NCI-H69 (cell line): Measurements from ENCODE around the gene EYS.

Experiments used
- DNase-seq: peaks from one replicate; lab custom pipeline; 2025; lab: John Stamatoyannopoulos, UW

Gene EYS

DNA sequence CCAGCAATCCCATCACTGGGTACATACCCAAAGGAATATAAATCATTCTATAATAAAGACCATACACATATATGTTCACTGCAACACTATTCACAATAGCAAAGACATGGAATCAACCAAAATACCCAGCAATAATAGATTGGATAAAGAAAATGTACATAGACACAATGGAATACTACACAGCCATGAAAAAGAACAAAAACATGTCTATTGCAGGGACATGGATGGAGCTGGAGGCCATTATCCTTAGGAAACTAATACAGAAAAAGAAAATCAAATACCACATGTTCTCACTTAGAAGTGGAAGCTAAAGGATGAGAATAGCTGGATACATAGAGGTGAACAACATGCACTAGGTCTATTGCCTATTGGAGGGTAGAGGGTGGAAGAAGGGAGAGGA, 1396.8 kb downstream of the EYS start:
- no peak for DNase-seq

DNA sequence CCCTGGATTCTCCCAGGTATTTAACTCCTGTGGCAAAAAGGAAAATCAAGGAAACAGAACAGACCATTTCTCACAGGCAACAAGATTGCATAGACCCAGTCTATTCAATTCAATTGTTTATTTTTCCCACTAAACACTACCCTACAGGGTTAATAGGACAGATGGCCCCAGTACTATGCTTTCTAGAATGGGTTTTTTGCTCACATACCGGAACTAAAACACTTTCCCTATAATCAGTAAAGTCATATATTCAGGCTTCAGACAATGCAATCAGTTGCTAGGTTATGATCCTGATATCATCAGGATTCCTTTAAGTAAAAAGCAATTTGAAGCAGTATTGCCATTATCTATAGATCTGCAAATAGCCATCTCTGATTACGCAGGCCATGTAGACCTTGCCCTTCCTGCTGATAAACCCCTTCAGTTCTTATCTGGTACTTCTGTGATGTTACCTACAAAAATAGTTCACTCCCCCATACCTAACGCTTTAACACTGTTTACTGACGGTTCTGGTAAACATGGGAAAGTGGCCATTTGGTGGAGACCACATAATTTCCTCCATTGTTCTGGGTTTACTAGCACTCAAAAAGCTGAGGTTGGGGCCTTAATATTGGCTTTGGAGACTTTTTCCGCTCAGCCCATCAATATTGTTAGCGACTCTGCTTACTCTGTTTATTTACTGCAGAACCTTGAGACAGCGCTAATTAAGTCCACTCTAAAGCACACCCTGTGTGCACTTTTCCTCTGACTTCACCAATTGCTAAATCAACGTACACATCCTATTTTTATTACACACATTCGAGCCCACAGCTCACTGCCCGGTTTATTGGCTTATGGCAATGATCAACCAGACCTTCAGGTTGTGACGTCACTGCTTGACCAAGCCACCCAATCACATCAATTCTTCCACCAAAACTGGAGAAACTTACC, 1405.5 kb downstream of the EYS start:
- peak; percentile 48 for DNase-seq

DNA sequence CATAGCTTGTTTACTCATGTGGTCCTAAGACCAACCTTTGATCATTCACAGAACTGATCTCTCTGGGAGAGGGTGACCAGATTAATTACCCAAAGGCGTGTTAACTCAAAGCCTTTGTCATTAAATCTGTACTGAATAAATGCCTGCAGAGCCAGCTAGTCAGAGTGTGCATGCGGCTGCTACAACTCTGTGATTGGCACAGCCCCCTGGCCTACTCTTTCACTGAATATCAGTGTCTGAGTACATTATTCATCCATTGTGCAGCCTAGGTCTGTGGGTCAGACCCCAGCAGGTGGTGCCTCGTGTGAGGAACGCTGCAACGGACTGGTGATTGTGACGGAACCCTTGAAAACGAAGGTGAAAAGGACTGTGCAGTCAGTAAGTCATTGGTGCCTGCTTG, 1407.8 kb downstream of the EYS start:
- DNase-seq, result no peak

GRCh38 chr6:64294034-64294433, 1413.0 kb downstream of the EYS start:
- no peak for DNase-seq

- no peak for DNase-seq
Observed at GRCh38 chr6:64293298-64293697, 1413.7 kb downstream of the EYS start.

DNA sequence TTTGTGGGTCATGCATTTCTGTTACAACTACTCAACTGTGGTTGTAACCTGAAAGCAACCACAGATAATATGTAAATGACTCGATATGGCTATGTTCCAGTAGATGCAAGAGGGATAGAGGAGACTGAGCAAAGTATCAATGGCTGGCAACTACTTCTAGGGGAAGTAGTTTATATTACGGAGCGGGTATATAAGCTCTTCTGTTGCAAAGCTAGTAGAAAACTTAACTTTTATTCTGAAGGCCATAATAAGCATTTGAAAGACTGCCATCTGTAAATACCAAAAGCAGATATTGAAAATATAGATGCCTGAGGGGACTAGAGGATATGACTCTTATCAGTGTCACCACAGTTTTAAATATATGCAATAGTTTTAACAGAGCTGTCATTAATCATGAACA, 1416.2 kb downstream of the EYS start:
- no peak for DNase-seq

- no peak for DNase-seq
Observed at GRCh38 chr6:64289931-64290330, 1417.1 kb downstream of the EYS start.

DNA sequence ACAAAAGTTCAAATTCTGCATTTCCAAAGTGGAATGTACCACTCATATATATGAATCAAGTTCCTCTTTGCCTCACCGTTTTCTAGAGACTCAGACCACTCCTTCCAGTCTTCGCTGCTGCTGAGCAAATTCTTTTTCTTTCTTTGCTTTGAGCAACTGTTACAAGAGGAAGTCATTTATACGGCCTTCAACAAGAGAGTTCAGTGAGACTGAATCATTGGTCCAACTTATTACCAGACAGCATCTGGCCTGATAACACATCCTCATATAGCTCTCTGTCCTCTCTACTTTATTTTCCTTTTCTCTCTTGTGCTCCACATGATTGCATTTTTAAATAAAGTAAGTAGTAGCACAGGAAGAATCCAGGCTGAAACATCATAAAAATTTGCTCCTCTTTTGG, 1418.7 kb downstream of the EYS start:
- DNase-seq, result no peak

GRCh38 chr6:64281167-64281566, 1425.9 kb downstream of the EYS start:
- no peak for DNase-seq

GRCh38 chr6:64280569-64280968, 1426.5 kb downstream of the EYS start:
- DNase-seq, result peak; percentile 88

DNA sequence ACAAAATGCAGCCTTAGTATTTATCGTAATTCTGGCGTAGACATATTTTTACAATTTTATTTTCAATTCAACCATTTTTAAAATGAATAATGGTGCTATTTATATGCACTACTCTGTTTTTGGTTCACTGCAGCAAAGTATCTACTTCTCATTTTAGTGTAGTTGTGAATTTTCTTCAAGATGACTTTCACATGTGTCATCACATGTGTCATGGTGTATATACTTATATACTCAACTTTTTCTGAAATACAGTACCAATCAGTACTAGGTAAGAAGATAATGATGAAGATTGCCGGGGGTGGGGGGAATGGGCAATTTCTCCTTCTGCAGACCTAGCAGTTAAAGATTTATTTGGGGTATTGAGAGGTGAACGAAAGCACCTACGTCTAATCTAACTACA, 1436.9 kb downstream of the EYS start:
- no peak for DNase-seq

DNA sequence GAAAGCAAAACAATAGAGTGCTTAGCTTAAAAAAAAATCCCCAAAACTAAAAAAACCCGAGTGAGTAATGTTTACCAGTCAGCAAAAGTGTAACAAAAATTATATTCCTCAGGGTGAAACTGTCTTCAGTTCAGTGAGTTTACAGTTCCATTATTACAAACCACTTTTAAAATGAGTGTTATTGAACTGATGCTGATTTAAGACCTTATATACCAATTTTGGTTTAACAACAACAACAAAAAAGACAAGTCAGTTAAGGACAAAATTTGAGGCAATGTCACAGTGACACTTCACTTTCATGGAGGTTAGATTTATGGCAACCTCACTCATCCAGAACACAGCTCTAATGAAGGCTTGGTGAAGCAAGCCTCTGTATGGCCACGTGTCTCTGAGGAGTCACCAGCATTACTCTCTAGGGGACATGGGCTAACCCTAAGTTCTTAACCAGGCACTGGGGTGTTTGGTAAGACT, 1440.6 kb downstream of the EYS start:
- DNase-seq, result peak; percentile 22

GRCh38 chr6:64263778-64264177, 1443.2 kb downstream of the EYS start:
- DNase-seq, result no peak

DNA sequence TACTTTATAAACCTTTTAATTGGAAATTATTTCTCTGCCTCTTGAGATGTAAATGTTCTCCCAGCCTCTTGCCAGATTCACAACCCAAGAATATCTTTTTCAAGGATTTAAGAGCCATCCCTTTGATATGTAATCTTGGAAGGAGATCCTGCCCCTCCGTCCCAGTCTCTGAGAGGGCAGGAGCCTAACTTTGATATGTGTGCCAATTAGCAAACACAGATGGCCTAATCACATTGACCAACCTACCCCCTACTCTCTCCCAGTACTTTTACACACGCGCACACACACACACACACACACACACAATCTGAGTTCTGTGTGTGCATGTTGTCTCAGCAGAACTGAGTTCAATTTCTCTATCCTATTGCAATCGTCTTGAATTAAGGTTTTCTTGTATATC, 1447.7 kb downstream of the EYS start:
- peak; percentile 40 for DNase-seq

- DNase-seq, result peak; percentile 19
Observed at GRCh38 chr6:64258752-64259151, 1448.3 kb downstream of the EYS start.

DNA sequence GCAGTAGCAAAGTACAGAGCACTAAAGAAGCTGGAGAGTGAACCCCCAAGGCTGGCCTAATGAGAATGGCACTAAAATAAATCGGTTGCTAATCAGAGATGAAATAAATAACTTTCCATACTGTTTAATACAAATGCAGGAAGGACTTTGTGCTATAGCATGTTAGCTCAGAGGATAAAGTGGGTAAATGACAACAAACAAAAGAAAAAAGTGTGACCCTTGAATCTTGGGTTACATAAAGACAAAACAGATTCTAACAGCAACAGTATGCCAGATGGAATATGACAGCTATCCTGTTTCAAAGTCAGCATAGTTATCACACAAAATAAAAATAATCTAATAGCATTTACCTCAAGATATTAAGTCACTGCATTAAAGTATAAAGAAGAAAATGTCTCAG, 1448.7 kb downstream of the EYS start:
- peak; percentile 18 for DNase-seq

GRCh38 chr6:64257586-64257985, 1449.4 kb downstream of the EYS start:
- no peak for DNase-seq

DNA sequence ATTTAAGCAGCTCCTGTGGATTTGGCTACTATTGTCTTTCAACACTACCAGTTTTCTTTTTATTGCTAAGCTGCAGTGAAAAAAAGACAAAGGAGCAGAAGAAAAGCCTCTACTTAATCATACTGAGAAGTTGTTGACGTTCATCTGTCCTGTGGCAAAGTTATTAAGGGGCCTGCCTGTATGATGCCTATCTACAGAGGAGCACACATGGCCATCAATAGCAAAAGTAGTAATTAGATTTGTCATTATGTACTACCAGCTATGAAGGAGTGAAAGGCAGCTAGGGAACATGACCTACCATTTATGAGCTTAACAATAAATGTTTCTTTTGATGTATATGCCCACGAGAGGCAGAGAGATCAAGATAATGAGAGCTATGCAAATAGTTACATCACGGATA, 1450.5 kb downstream of the EYS start:
- peak; percentile 93 for DNase-seq

- DNase-seq, result no peak
Observed at GRCh38 chr6:64255000-64255399, 1452.0 kb downstream of the EYS start.

DNA sequence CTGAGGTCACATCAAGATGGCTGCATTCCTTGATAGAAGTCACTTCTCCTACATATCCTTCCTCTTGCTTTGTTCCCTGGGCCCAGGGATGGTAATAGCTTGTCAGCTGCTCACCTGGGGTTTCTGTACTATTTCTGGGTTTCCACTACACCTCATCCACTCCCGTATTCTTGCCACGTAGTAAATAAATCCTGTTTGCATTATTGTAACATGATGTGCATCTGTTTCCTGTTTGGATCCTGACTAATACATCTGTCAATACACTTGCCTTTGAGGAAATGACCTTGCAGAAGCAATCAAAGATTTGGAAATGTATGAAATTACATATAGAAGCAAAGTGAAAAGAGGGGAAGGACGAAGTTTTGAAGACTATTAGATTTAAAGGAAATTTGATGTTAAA, 1452.5 kb downstream of the EYS start:
- DNase-seq, result peak; percentile 73

GRCh38 chr6:64252256-64252655, 1454.8 kb downstream of the EYS start:
- DNase-seq, result no peak

DNA sequence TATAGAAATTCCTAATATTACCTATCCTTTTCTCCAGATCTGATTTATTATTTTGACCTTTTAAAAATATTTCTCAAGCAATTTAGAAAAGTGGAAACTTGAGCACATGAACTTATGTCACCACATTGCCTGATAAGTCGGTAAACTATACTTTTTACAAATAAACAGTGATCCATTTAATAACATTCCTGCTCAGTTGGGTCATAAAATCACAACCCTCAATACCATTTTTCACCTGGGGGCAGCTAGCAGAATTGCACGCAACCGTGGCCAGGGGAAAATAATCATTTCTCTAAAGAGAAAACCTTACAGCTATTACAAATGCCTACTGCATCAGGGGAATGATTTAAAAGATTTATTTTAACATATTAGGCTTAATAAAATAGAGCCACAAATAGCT, 1456.9 kb downstream of the EYS start:
- DNase-seq, result no peak

DNA sequence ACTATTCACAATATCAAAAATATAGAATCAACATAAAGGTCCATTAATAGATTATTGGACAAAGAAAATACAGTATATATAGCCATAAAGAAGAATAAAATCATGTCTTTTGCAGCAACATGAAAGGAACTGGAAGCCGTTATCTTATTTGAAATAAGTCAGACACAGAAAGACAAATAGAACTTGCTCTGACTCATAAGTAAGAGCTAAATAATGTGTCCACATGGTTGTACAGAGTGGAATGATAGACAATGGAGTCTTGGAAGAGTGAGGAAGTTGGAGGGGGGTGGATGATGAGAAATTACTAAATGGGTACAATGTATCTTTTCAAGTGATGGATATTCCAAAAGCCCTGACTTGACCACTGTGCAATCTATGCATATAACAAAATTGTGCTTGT, 1457.9 kb downstream of the EYS start:
- no peak for DNase-seq

DNA sequence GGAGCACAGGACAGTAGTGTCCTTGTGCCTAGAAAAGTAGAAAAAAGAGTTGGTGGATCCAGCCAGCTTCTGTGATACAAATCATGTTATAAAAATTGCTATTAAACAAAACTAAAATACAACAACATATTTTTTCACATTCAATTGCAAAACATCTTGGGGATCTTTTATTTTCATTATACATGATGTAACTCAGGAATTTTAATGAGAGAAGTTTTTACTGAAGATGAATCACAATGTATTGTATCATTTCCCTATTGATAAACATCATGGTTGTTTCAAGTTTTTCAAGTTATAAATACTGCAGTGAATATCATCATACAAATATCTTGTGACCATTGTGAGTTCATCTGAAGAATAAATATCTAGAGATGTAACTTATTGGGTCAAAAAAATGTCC, 1463.4 kb downstream of the EYS start:
- DNase-seq, result no peak
